Erythroblast (primary cell): ENCODE results near the gene SMNDC1.

Source experiments
- GATA1 ChIP-seq: IDR thresholded peaks from 2 replicates; pipeline ENCODE4 v1.6.1; 2011; ENCODE audit warnings: low read depth, mild to moderate bottlenecking, control low read depth, low read length, moderate library complexity
- POLR2A ChIP-seq: IDR thresholded peaks from 2 replicates; pipeline ENCODE4 v1.6.1; 2011; ENCODE audit warnings: mild to moderate bottlenecking, low read length

DNA sequence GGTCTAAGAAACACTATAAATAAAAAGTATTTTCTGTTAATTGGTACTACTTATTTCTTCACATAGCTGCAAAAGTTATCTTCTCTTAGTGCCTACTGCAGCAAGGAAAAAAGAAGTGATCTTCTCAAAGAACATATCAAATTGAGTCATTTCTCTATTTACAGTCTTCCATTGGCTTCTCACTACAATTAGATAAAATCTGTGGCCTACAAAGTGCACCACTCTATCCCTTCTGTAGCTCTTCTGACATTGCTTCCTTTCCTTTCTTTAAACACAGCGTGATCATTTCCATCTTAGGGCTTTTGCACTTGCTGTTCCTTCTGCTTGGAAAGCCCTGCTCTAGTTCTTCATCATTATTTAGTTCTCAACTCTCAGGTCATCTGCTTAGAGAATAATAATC lies 52.6 kb downstream of the SMNDC1 start:
- TF ChIP-seq POLR2A = no peak
- no peak for TF ChIP-seq GATA1
